CD4-positive, alpha-beta memory T cell (primary cell): ENCODE data around the gene GPR45. TPM values are rescaled to one million over a fixed set of nuclear protein-coding genes. Genes with fewer than 3 reads are reported as not detected.

ENCODE experiments used
- CTCF ChIA-PET: fragments of 350-600 bp; sonication (Branson Sonifier 250); formaldehyde crosslinking; loops from one replicate; lab custom pipeline; 2021; ENCODE audit warnings: inconsistent platforms; ENCODE audit not compliant: partially characterized antibody; lab: Charles Lee
- POLR2A ChIA-PET: fragments of 350-600 bp; sonication (Branson Sonifier 250); formaldehyde crosslinking; loops from one replicate; lab custom pipeline; 2021; ENCODE audit not compliant: partially characterized antibody; lab: Charles Lee
- DNase-seq, 5 donors: peaks; one replicate each; pipeline versions ENCODE4 v3.0.0 to v3.0.0-alpha.2; 2020 to 2022; ENCODE audit warnings: mixed read lengths in 1 of 5
- H3K27ac ChIP-seq: one replicate; pipeline ENCODE4 v1.7.0; 2013; ENCODE audit warnings: low read depth, low read length
- H3K27me3 ChIP-seq: 2 replicates; pipeline ENCODE4 v1.7.0; 2013; ENCODE audit warnings: mild to moderate bottlenecking, low read length, moderate library complexity; ENCODE audit not compliant: insufficient read depth
- H3K36me3 ChIP-seq: 2 replicates; pipeline ENCODE4 v1.7.0; 2013; ENCODE audit warnings: mild to moderate bottlenecking, low read length, moderate library complexity; ENCODE audit not compliant: insufficient read depth
- H3K4me1 ChIP-seq: 2 replicates; pipeline ENCODE4 v1.7.0; 2013; ENCODE audit warnings: mild to moderate bottlenecking, low read length, moderate library complexity; ENCODE audit not compliant: insufficient read depth
- H3K4me3 ChIP-seq, 2 donors: one replicate each; pipeline ENCODE4 v1.7.0; 2013; ENCODE audit warnings: low read length in 2 of 2, mild to moderate bottlenecking in 1 of 2
- H3K9me3 ChIP-seq, 2 donors: one replicate each; pipeline ENCODE4 v1.7.0; 2013; ENCODE audit warnings: low read length in 2 of 2, control low read depth in 1 of 2; ENCODE audit not compliant: control insufficient read depth in 1 of 2
- H3K27ac Mint-ChIP-seq, 7 donors: one replicate each; pipeline ENCODE4 v1.8.0; 2020 to 2021; ENCODE audit warnings: mixed read lengths in 7 of 7, mild to moderate bottlenecking in 6 of 7, inconsistent platforms in 3 of 7, moderate library complexity in 3 of 7
- H3K27me3 Mint-ChIP-seq, 2 donors: one replicate each; pipeline ENCODE4 v1.8.0; 2020 to 2021; ENCODE audit warnings: mixed read lengths in 2 of 2
- H3K36me3 Mint-ChIP-seq, 2 donors: one replicate each; pipeline ENCODE4 v1.8.0; 2020 to 2021; ENCODE audit warnings: mixed read lengths in 2 of 2, inconsistent platforms in 1 of 2, mild to moderate bottlenecking in 1 of 2
- H3K4me1 Mint-ChIP-seq, 4 donors: one replicate each; pipeline ENCODE4 v1.8.0; 2020 to 2021; ENCODE audit warnings: mixed read lengths in 4 of 4, mild to moderate bottlenecking in 1 of 4
- H3K4me3 Mint-ChIP-seq, 8 donors: one replicate each; pipeline ENCODE4 v1.8.0; 2020 to 2021; ENCODE audit warnings: mixed read lengths in 8 of 8, mild to moderate bottlenecking in 7 of 8, moderate library complexity in 6 of 8, inconsistent platforms in 3 of 8
- H3K9me3 Mint-ChIP-seq, 8 donors: one replicate each; pipeline ENCODE4 v1.8.0; 2020 to 2021; ENCODE audit warnings: mixed read lengths in 8 of 8, mild to moderate bottlenecking in 5 of 8, inconsistent platforms in 3 of 8, moderate library complexity in 1 of 8
- intact Hi-C: fragments of 100-400 bp; cut with micrococcal nuclease; formaldehyde crosslinking; loops from one replicate; pipeline ENCODE4 v1.15.1; 2023
- polyA plus RNA-seq, 2 donors: library from polyadenylated mRNA; unstranded; fragments of 300-500 nt; fragmentation: Illumina TruSeq; gene quantifications; one replicate each; pipeline ENCODE4 v1.2.3, GENCODE V29; 2021
- total RNA-seq, 2 experiments: library from RNA; stranded (reverse); gene quantifications; one replicate each; pipeline ENCODE4 v1.2.3, GENCODE V29; 2021

The GPR45 gene
- total and polyA plus RNA-seq, 4 experiments from 2014 or later = not detected

GRCh38 chr2:105254531-105255210, 13.1 kb downstream of the GPR45 start:
- ChIA-PET POLR2A (no interaction called here), CTCF (interaction anchor here (1.4 to 1.7 kb wide), 2 partner anchors 14 to 16 kb away, joined by 5 read pairs; partner anchors contain the start of gene GPR45)
- Mint-ChIP-seq H3K36me3 (no peaks in the 10 kb centered on the region), H3K9me3 (peaks cover 0 to 3% (median 0%) of the 10 kb centered on the region in 8 donors), H3K4me3 (no peak overlapping the region), H3K27ac (no peak overlapping the region), H3K27me3 (peaks cover 1 to 3% of the 10 kb centered on the region in 2 donors), H3K4me1 (no peaks in the 10 kb centered on the region)
- H3K4me3 ChIP-seq = no peak overlapping the region
- intact Hi-C loops = no loop called here
- DNase-seq = no peak
- no peaks in the 10 kb centered on the region for H3K4me1 ChIP-seq
- no peaks in the 10 kb centered on the region for H3K27me3 ChIP-seq
- H3K9me3 ChIP-seq = no peaks in the 10 kb centered on the region
- no peak overlapping the region for H3K27ac ChIP-seq
- H3K36me3 ChIP-seq = no peaks in the 10 kb centered on the region

GRCh38 chr2:105255979-105256378, 14.4 kb downstream of the GPR45 start:
- DNase-seq = no peak
- peak overlapping the region in 1 of 8 donors; percentile 35 for H3K4me3 Mint-ChIP-seq
- intact Hi-C loops = no loop called here
- no peaks in the 10 kb centered on the region for H3K9me3 ChIP-seq
- H3K27ac ChIP-seq = no peak overlapping the region
- H3K27ac Mint-ChIP-seq = no peak overlapping the region
- no peaks in the 10 kb centered on the region for H3K4me1 ChIP-seq
- no peak overlapping the region for H3K4me3 ChIP-seq
- POLR2A ChIA-PET = no interaction called here
- H3K27me3 Mint-ChIP-seq = peaks cover 1 to 3% of the 10 kb centered on the region in 2 donors
- no peaks in the 10 kb centered on the region for H3K4me1 Mint-ChIP-seq
- no peaks in the 10 kb centered on the region for H3K27me3 ChIP-seq
- no peaks in the 10 kb centered on the region for H3K36me3 Mint-ChIP-seq
- H3K36me3 ChIP-seq = no peaks in the 10 kb centered on the region
- CTCF ChIA-PET = interaction anchor here (1.3 to 1.7 kb wide), 2 partner anchors 16 to 17 kb away, joined by 3 to 5 read pairs; no protein-coding TSS in a partner anchor
- H3K9me3 Mint-ChIP-seq = peaks cover 0 to 1% (median 0%) of the 10 kb centered on the region in 8 donors

- H3K4me3 Mint-ChIP-seq = peak overlapping the region in 1 of 8 donors; percentile 35
- intact Hi-C loops = no loop called here
- POLR2A ChIA-PET = no interaction called here
- no peak overlapping the region for H3K27ac ChIP-seq
- peaks cover 0 to 1% (median 0%) of the 10 kb centered on the region in 4 donors for H3K4me1 Mint-ChIP-seq
- H3K9me3 ChIP-seq = no peaks in the 10 kb centered on the region
- H3K36me3 Mint-ChIP-seq = peaks cover 0 to 2% of the 10 kb centered on the region in 2 donors
- no peaks in the 10 kb centered on the region for H3K27me3 ChIP-seq
- DNase-seq = no peak
- H3K36me3 ChIP-seq = no peaks in the 10 kb centered on the region
- H3K4me3 ChIP-seq = no peak overlapping the region
- peaks cover 0 to 1% (median 0%) of the 10 kb centered on the region in 8 donors for H3K9me3 Mint-ChIP-seq
- no peaks in the 10 kb centered on the region for H3K4me1 ChIP-seq
- CTCF ChIA-PET = interaction anchor here (1.3 kb wide), 1 partner anchor 17 kb away, joined by 3 read pairs; no protein-coding TSS in a partner anchor
- H3K27me3 Mint-ChIP-seq = peaks cover 1 to 3% of the 10 kb centered on the region in 2 donors
- no peak overlapping the region for H3K27ac Mint-ChIP-seq
These were observed 15.0 kb downstream of the GPR45 start for GRCh38 chr2:105256431-105257047.

GRCh38 chr2:105257981-105258380, 16.4 kb downstream of the GPR45 start:
- H3K27me3 Mint-ChIP-seq = peaks cover 1 to 3% of the 10 kb centered on the region in 2 donors
- peaks cover 0 to 3% (median 0%) of the 10 kb centered on the region in 4 donors for H3K4me1 Mint-ChIP-seq
- Histone ChIP-seq H3K9me3 (no peaks in the 10 kb centered on the region), H3K27ac (no peak overlapping the region), H3K4me1 (no peaks in the 10 kb centered on the region), H3K36me3 (no peaks in the 10 kb centered on the region), H3K4me3 (no peak overlapping the region), H3K27me3 (no peaks in the 10 kb centered on the region)
- CTCF ChIA-PET = no interaction called here
- H3K36me3 Mint-ChIP-seq = peaks cover 7 to 10% of the 10 kb centered on the region in 2 donors
- H3K9me3 Mint-ChIP-seq = peaks cover 0 to 1% (median 0%) of the 10 kb centered on the region in 8 donors
- intact Hi-C loops = no loop called here
- DNase-seq = no peak
- no peak overlapping the region for H3K27ac Mint-ChIP-seq
- POLR2A ChIA-PET = no interaction called here
- no peak overlapping the region for H3K4me3 Mint-ChIP-seq

GRCh38 chr2:105258835-105259350, 17.4 kb downstream of the GPR45 start:
- ChIA-PET CTCF (no interaction called here), POLR2A (no interaction called here)
- H3K4me1 Mint-ChIP-seq = peaks cover 0 to 3% (median 0%) of the 10 kb centered on the region in 4 donors
- no peak overlapping the region for H3K27ac ChIP-seq
- no peaks in the 10 kb centered on the region for H3K9me3 ChIP-seq
- no peaks in the 10 kb centered on the region for H3K27me3 ChIP-seq
- peaks cover 1 to 3% of the 10 kb centered on the region in 2 donors for H3K27me3 Mint-ChIP-seq
- H3K4me3 ChIP-seq = no peak overlapping the region
- H3K27ac Mint-ChIP-seq = no peak overlapping the region
- H3K36me3 ChIP-seq = no peaks in the 10 kb centered on the region
- H3K36me3 Mint-ChIP-seq = peaks cover 9 to 11% of the 10 kb centered on the region in 2 donors
- peaks cover 0 to 1% (median 0%) of the 10 kb centered on the region in 8 donors for H3K9me3 Mint-ChIP-seq
- no peak overlapping the region for H3K4me3 Mint-ChIP-seq
- intact Hi-C loops = no loop called here
- H3K4me1 ChIP-seq = no peaks in the 10 kb centered on the region
- no peak for DNase-seq

GRCh38 chr2:105261061-105261460, 19.5 kb downstream of the GPR45 start:
- H3K4me3 Mint-ChIP-seq = no peak overlapping the region
- CTCF ChIA-PET = no interaction called here

GRCh38 chr2:105262651-105263091, 21.1 kb downstream of the GPR45 start:
- POLR2A ChIA-PET = no interaction called here
- no peak overlapping the region for H3K4me3 ChIP-seq
- peaks cover 43% of the 10 kb centered on the region in 2 donors for H3K36me3 Mint-ChIP-seq
- intact Hi-C loops = no loop called here
- H3K27me3 Mint-ChIP-seq = peaks cover 1% of the 10 kb centered on the region in 2 donors
- peaks cover 12% of the 10 kb centered on the region for H3K36me3 ChIP-seq
- H3K27ac Mint-ChIP-seq = no peak overlapping the region
- CTCF ChIA-PET = interaction anchor here (1.7 kb wide), 1 partner anchor 23 kb away, joined by 6 read pairs; no protein-coding TSS in a partner anchor
- H3K9me3 ChIP-seq = no peaks in the 10 kb centered on the region
- no peak overlapping the region for H3K27ac ChIP-seq
- no peaks in the 10 kb centered on the region for H3K27me3 ChIP-seq
- peaks cover 0 to 1% (median 0%) of the 10 kb centered on the region in 8 donors for H3K9me3 Mint-ChIP-seq
- no peaks in the 10 kb centered on the region for H3K4me1 ChIP-seq
- peaks cover 0 to 3% (median 0%) of the 10 kb centered on the region in 4 donors for H3K4me1 Mint-ChIP-seq
- H3K4me3 Mint-ChIP-seq = no peak overlapping the region
- no peak for DNase-seq

More at GRCh38 chr2:105261061-105261460, 19.5 kb downstream of the GPR45 start:
- Mint-ChIP-seq H3K27ac (no peak overlapping the region), H3K36me3 (peaks cover 28 to 29% of the 10 kb centered on the region in 2 donors), H3K27me3 (peaks cover 1 to 3% of the 10 kb centered on the region in 2 donors), H3K4me1 (peaks cover 0 to 3% (median 0%) of the 10 kb centered on the region in 4 donors), H3K9me3 (peaks cover 0 to 1% (median 0%) of the 10 kb centered on the region in 8 donors)
- H3K4me3 ChIP-seq = no peak overlapping the region
- H3K27ac ChIP-seq = no peak overlapping the region
- no peaks in the 10 kb centered on the region for H3K36me3 ChIP-seq
- no peaks in the 10 kb centered on the region for H3K9me3 ChIP-seq
- H3K4me1 ChIP-seq = no peaks in the 10 kb centered on the region
- POLR2A ChIA-PET = no interaction called here
- intact Hi-C loops = no loop called here
- H3K27me3 ChIP-seq = no peaks in the 10 kb centered on the region
- no peak for DNase-seq
